OCI-LY1 (cell line): ENCODE data around the gene EPHA2.

Experiments used
- H2AFZ ChIP-seq: fragments of 200-600 bp; sonication (generic), shearing (Covaris generic); 2 replicates; pipeline ENCODE4 v1.6.0; 2014; ENCODE audit warnings: antibody characterized with exemption, mild to moderate bottlenecking, low read length
- H3F3A ChIP-seq: fragments of 200-600 bp; sonication (generic), shearing (Covaris generic); 2 replicates; pipeline ENCODE4 v1.6.0; 2014; ENCODE audit warnings: mild to moderate bottlenecking, antibody characterized with exemption, low read length, moderate library complexity; ENCODE audit not compliant: insufficient read depth
- H3K27ac ChIP-seq: fragments of 200-600 bp; sonication (generic); 2 replicates; pipeline ENCODE4 v1.5.1; 2014; ENCODE audit warnings: low read length, mixed run types, mild to moderate bottlenecking, low read depth; ENCODE audit not compliant: poor library complexity, severe bottlenecking
- H3K27me3 ChIP-seq: fragments of 200-600 bp; sonication (generic); 2 replicates; pipeline ENCODE4 v1.6.0; 2014; ENCODE audit warnings: antibody characterized with exemption, mild to moderate bottlenecking, low read length, moderate library complexity; ENCODE audit not compliant: insufficient read depth
- H3K36me3 ChIP-seq: fragments of 200-600 bp; sonication (generic); 2 replicates; pipeline ENCODE4 v1.6.1; 2014; ENCODE audit warnings: mild to moderate bottlenecking, antibody characterized with exemption, low read length, moderate library complexity, mixed read lengths; ENCODE audit not compliant: insufficient read depth
- H3K4me1 ChIP-seq: fragments of 200-600 bp; sonication (generic); 2 replicates; pipeline ENCODE4 v1.5.1; 2014; ENCODE audit warnings: mild to moderate bottlenecking, low read length, moderate library complexity; ENCODE audit not compliant: insufficient read depth, severe bottlenecking
- H3K4me2 ChIP-seq: fragments of 200-600 bp; sonication (generic), shearing (Covaris generic); 2 replicates; pipeline ENCODE4 v1.6.1; 2014; ENCODE audit warnings: low read length
- H3K4me3 ChIP-seq: fragments of 200-600 bp; sonication (generic); 2 replicates; pipeline ENCODE4 v1.5.1; 2014; ENCODE audit warnings: low read length, low read depth, mild to moderate bottlenecking, mixed read lengths; ENCODE audit not compliant: poor library complexity, severe bottlenecking
- H3K79me2 ChIP-seq: fragments of 200-600 bp; shearing (Covaris generic); 2 replicates; pipeline ENCODE4 v1.6.1; 2016; ENCODE audit warnings: mixed run types, low read length, mixed read lengths; ENCODE audit not compliant: insufficient read depth
- H3K9ac ChIP-seq: fragments of 200-600 bp; sonication (generic), shearing (Covaris generic); 2 replicates; pipeline ENCODE4 v1.6.1; 2014; ENCODE audit warnings: mild to moderate bottlenecking, low read length, mixed read lengths
- H3K9me2 ChIP-seq: fragments of 200-600 bp; sonication (generic), shearing (Covaris generic); 2 replicates; pipeline ENCODE4 v1.6.1; 2014; ENCODE audit warnings: low read depth, mild to moderate bottlenecking, low read length, mixed read lengths
- H3K9me3 ChIP-seq: fragments of 200-600 bp; shearing (Covaris generic); 2 replicates; pipeline ENCODE4 v1.6.1; 2014; ENCODE audit warnings: low read length, mixed read lengths
- H4K20me1 ChIP-seq: fragments of 200-600 bp; sonication (generic), shearing (Covaris generic); 2 replicates; pipeline ENCODE4 v1.6.0; 2016; ENCODE audit warnings: mild to moderate bottlenecking, low read length; ENCODE audit not compliant: insufficient read depth
- CTCF ChIP-seq: fragments of 200-600 bp; sonication (generic), shearing (Covaris generic); IDR thresholded peaks from 2 replicates; pipeline ENCODE4 v1.5.1; 2017; ENCODE audit warnings: mild to moderate bottlenecking, antibody characterized with exemption, low read length, moderate library complexity, mixed read lengths
- EZH2 ChIP-seq: fragments of 200-600 bp; sonication (generic), shearing (Covaris generic); IDR thresholded peaks from 2 replicates; pipeline ENCODE4 v1.8.0; 2017; ENCODE audit warnings: borderline replicate concordance, mixed run types, mild to moderate bottlenecking, antibody characterized with exemption, low read length, moderate library complexity, mixed read lengths

EPHA2 gene

GRCh38 chr1:16191309-16191708 lies 35.4 kb upstream of the EPHA2 start:
- H3K4me3 ChIP-seq = no peak overlapping the region
- no peak overlapping the region for H2AFZ ChIP-seq
- H3K4me1 ChIP-seq = peaks cover 4% of the 10 kb centered on the region
- H3K36me3 ChIP-seq = no peaks in the 10 kb centered on the region
- TF ChIP-seq CTCF (no peak), EZH2 (no peak)
- H3K27me3 ChIP-seq = peaks cover 6% of the 10 kb centered on the region; the same call in 1 of the 2 replicates
- no peaks in the 10 kb centered on the region for H4K20me1 ChIP-seq
- H3K9me3 ChIP-seq = no peaks in the 10 kb centered on the region
- H3K27ac ChIP-seq = no peak overlapping the region
- H3K9me2 ChIP-seq = no peaks in the 10 kb centered on the region
- no peak overlapping the region for H3K4me2 ChIP-seq
- no peak overlapping the region for H3K9ac ChIP-seq
- no peaks in the 10 kb centered on the region for H3F3A ChIP-seq
- H3K79me2 ChIP-seq = no peaks in the 10 kb centered on the region

DNA sequence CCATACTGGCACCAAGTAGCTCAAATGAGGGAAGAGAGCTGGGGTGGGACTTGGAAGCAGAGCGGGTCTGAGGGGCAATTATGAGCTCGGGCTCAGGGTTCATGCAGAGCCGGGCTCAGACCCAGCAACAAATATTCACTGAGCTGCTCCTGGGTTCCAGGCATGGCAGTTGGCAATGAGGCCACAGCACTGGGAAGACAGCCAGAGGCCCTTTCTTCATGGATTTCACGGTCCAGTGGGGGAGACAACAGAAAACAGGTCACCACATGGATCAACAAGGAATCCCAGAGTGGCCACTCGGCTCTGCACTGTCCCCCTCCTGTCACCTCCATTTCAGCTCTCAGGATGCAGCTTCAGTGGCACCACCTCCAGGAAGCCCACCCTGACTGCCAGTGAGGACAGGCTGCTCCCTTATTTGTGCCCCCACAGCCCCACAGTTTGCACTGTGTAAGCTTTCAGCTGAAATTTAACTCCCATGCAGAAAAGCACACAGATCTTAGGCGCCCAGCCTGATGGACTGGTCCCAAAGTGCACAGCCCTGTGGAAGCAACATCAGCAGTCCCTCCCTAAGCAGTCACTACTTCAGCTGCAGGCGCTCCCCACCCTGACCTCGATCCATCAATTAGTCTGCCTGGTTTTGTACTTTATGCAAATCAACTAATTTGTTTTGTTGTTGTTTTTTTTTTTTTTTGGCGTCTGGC lies 34.2 kb upstream of the EPHA2 start:
- H3F3A ChIP-seq = no peaks in the 10 kb centered on the region
- H3K79me2 ChIP-seq = no peaks in the 10 kb centered on the region
- H3K27ac ChIP-seq = no peak overlapping the region

GRCh38 chr1:16189003-16189402 lies 33.1 kb upstream of the EPHA2 start:
- Histone ChIP-seq H4K20me1 (no peaks in the 10 kb centered on the region), H3K36me3 (no peaks in the 10 kb centered on the region), H3F3A (no peaks in the 10 kb centered on the region), H3K4me3 (no peak overlapping the region), H3K79me2 (no peaks in the 10 kb centered on the region), H3K27me3 (peaks cover 6% of the 10 kb centered on the region), H3K9me3 (no peaks in the 10 kb centered on the region), H3K9ac (no peak overlapping the region), H2AFZ (no peak overlapping the region), H3K4me1 (no peaks in the 10 kb centered on the region), H3K27ac (no peak overlapping the region), H3K4me2 (no peak overlapping the region), H3K9me2 (no peaks in the 10 kb centered on the region)
- TF ChIP-seq CTCF (no peak), EZH2 (no peak)

More for the DNA sequence above, 34.2 kb upstream of the EPHA2 start:
- H3K27me3 ChIP-seq = peaks cover 6% of the 10 kb centered on the region; the same call in 1 of the 2 replicates
- H3K4me3 ChIP-seq = no peak overlapping the region
- no peak overlapping the region for H2AFZ ChIP-seq
- H3K9me2 ChIP-seq = no peaks in the 10 kb centered on the region
- H3K36me3 ChIP-seq = no peaks in the 10 kb centered on the region
- H3K9me3 ChIP-seq = no peaks in the 10 kb centered on the region
- no peaks in the 10 kb centered on the region for H4K20me1 ChIP-seq
- H3K9ac ChIP-seq = no peak overlapping the region
- no peak overlapping the region for H3K4me2 ChIP-seq
- peaks cover under 1% of the 10 kb centered on the region for H3K4me1 ChIP-seq
- TF ChIP-seq CTCF = no peak
- TF ChIP-seq EZH2 = no peak
